Loucy (cell line): ENCODE data around the gene DCK.

Experiments used
- H2AFZ ChIP-seq: fragments of 200-600 bp; sonication (generic); 2 replicates; pipeline ENCODE4 v1.6.0; 2016; ENCODE audit warnings: antibody characterized with exemption, mild to moderate bottlenecking, low read length, moderate library complexity
- H3F3A ChIP-seq: fragments of 200-600 bp; 2 replicates; pipeline ENCODE4 v1.6.0; 2016; ENCODE audit warnings: antibody characterized with exemption, low read depth, mild to moderate bottlenecking
- H3K27me3 ChIP-seq: fragments of 200-600 bp; sonication (generic); 2 replicates; pipeline ENCODE4 v1.6.1; 2014; ENCODE audit warnings: low read length, mild to moderate bottlenecking; ENCODE audit not compliant: insufficient read depth, poor library complexity, severe bottlenecking
- H3K36me3 ChIP-seq: fragments of 200-600 bp; sonication (generic); 2 replicates; pipeline ENCODE4 v1.6.1; 2016; ENCODE audit warnings: low read length; ENCODE audit not compliant: insufficient read depth
- H3K4me1 ChIP-seq: fragments of 200-600 bp; sonication (generic); 2 replicates; pipeline ENCODE4 v1.5.1; 2014; ENCODE audit warnings: low read length, mild to moderate bottlenecking; ENCODE audit not compliant: insufficient read depth, poor library complexity, severe bottlenecking
- H3K4me2 ChIP-seq: fragments of 200-600 bp; sonication (generic); 2 replicates; pipeline ENCODE4 v1.6.0; 2014; ENCODE audit warnings: antibody characterized with exemption, low read length, low read depth, mild to moderate bottlenecking; ENCODE audit not compliant: poor library complexity, severe bottlenecking
- H3K4me3 ChIP-seq: fragments of 200-600 bp; sonication (generic); 2 replicates; pipeline ENCODE4 v1.5.1; 2014; ENCODE audit warnings: low read length, mild to moderate bottlenecking, mixed read lengths; ENCODE audit not compliant: poor library complexity, severe bottlenecking
- H3K79me2 ChIP-seq: fragments of 200-600 bp; sonication (generic); 2 replicates; pipeline ENCODE4 v1.6.1; 2014; ENCODE audit warnings: low read length; ENCODE audit not compliant: insufficient read depth
- H3K9ac ChIP-seq: fragments of 200-600 bp; sonication (generic); 2 replicates; pipeline ENCODE4 v1.6.0; 2014; ENCODE audit warnings: mild to moderate bottlenecking, low read depth, low read length, moderate library complexity; ENCODE audit not compliant: poor library complexity, severe bottlenecking
- H3K9me2 ChIP-seq: fragments of 200-600 bp; sonication (generic); replicated peaks from 2 replicates; pipeline ENCODE4 v1.6.1; 2016; ENCODE audit warnings: low read depth, low read length, mixed read lengths
- H3K9me3 ChIP-seq: fragments of 200-600 bp; sonication (generic); 2 replicates; pipeline ENCODE4 v1.6.1; 2014; ENCODE audit warnings: mild to moderate bottlenecking, antibody characterized with exemption, low read length, low read depth; ENCODE audit not compliant: insufficient read depth
- H4K20me1 ChIP-seq: fragments of 200-600 bp; sonication (generic); 2 replicates; pipeline ENCODE4 v1.6.0; 2014; ENCODE audit warnings: antibody characterized with exemption, low read length, mild to moderate bottlenecking; ENCODE audit not compliant: insufficient read depth, poor library complexity, severe bottlenecking
- EZH2phosphoT487 ChIP-seq: fragments of 200-600 bp; IDR thresholded peaks from 2 replicates; pipeline ENCODE4 v1.6.1; 2018; ENCODE audit warnings: antibody characterized with exemption, mild to moderate bottlenecking, moderate library complexity, borderline replicate concordance
- TF ChIP-seq, protein P1 (sequence below): fragments of 200-600 bp; sonication (generic); conservative IDR thresholded peaks from 2 replicates; pipeline ENCODE4 v1.5.1; 2014; ENCODE audit warnings: mild to moderate bottlenecking, antibody characterized with exemption, low read length

DCK gene

GRCh38 chr4:70956549-70957210, 36.8 kb upstream of the DCK start:
- H3K4me2 ChIP-seq: no peak overlapping the region
- H3K9ac ChIP-seq: no peak overlapping the region
- H3K9me2 ChIP-seq: no peaks in the 10 kb centered on the region
- no peaks in the 10 kb centered on the region for H3F3A ChIP-seq
- TF ChIP-seq, protein P1, sequence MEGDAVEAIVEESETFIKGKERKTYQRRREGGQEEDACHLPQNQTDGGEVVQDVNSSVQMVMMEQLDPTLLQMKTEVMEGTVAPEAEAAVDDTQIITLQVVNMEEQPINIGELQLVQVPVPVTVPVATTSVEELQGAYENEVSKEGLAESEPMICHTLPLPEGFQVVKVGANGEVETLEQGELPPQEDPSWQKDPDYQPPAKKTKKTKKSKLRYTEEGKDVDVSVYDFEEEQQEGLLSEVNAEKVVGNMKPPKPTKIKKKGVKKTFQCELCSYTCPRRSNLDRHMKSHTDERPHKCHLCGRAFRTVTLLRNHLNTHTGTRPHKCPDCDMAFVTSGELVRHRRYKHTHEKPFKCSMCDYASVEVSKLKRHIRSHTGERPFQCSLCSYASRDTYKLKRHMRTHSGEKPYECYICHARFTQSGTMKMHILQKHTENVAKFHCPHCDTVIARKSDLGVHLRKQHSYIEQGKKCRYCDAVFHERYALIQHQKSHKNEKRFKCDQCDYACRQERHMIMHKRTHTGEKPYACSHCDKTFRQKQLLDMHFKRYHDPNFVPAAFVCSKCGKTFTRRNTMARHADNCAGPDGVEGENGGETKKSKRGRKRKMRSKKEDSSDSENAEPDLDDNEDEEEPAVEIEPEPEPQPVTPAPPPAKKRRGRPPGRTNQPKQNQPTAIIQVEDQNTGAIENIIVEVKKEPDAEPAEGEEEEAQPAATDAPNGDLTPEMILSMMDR: no peak
- TF ChIP-seq EZH2phosphoT487: no peak
- no peak overlapping the region for H3K4me3 ChIP-seq
- H3K27me3 ChIP-seq: no peaks in the 10 kb centered on the region
- H3K4me1 ChIP-seq: no peaks in the 10 kb centered on the region
- peaks cover 28% of the 10 kb centered on the region; the same call in 1 of the 2 replicates for H3K36me3 ChIP-seq
- peaks cover 25% of the 10 kb centered on the region for H3K79me2 ChIP-seq
- H2AFZ ChIP-seq: no peak overlapping the region
- H4K20me1 ChIP-seq: no peaks in the 10 kb centered on the region
- no peaks in the 10 kb centered on the region for H3K9me3 ChIP-seq

DNA sequence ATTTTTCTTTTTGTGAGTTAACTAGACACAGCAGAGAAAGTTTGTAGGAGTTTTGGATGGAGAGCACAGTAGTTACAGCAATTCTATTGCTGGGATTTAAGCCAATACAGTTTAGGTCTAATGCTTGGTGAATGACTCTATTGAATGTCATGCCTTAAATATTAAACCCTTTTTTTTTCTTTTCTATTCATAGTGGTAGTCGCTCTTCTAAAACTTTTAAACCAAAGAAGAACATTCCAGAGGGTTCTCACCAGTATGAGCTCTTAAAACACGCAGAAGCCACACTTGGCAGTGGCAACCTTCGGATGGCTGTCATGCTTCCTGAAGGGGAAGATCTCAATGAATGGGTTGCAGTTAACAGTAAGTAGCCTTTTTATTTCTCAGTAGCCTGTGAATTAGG, 34.8 kb upstream of the DCK start:
- peaks cover 45% of the 10 kb centered on the region; the same call in 1 of the 2 replicates for H3K36me3 ChIP-seq
- no peaks in the 10 kb centered on the region for H3K27me3 ChIP-seq
- no peaks in the 10 kb centered on the region for H3F3A ChIP-seq
- no peak overlapping the region for H2AFZ ChIP-seq
- H3K9me3 ChIP-seq: no peaks in the 10 kb centered on the region
- peaks cover 23% of the 10 kb centered on the region for H3K79me2 ChIP-seq
- TF ChIP-seq, protein P1: no peak
- TF ChIP-seq EZH2phosphoT487: no peak
- H4K20me1 ChIP-seq: no peaks in the 10 kb centered on the region
- H3K4me1 ChIP-seq: no peaks in the 10 kb centered on the region
- no peak overlapping the region for H3K4me2 ChIP-seq
- H3K9ac ChIP-seq: no peak overlapping the region
- no peaks in the 10 kb centered on the region for H3K9me2 ChIP-seq
- no peak overlapping the region for H3K4me3 ChIP-seq

GRCh38 chr4:70969076-70969475, 24.4 kb upstream of the DCK start:
- Histone ChIP-seq H3K9me3 (no peaks in the 10 kb centered on the region), H3K4me2 (no peak overlapping the region), H2AFZ (no peak overlapping the region), H3K79me2 (no peaks in the 10 kb centered on the region), H3K9me2 (no peaks in the 10 kb centered on the region), H4K20me1 (no peaks in the 10 kb centered on the region), H3F3A (no peaks in the 10 kb centered on the region), H3K4me3 (no peak overlapping the region), H3K36me3 (peaks cover 41% of the 10 kb centered on the region; the same call in 1 of the 2 replicates), H3K27me3 (no peaks in the 10 kb centered on the region), H3K4me1 (peaks cover 7% of the 10 kb centered on the region), H3K9ac (no peak overlapping the region)
- TF ChIP-seq EZH2phosphoT487: no peak
- TF ChIP-seq, protein P1: no peak
